HEK293T (cell line): ENCODE data around the gene VPS37B.

Experiments used
- BHLHE40 ChIP-seq: fragments of 450-650 bp; IDR thresholded peaks from 2 replicates; pipeline ENCODE4 v1.6.1; 2016; ENCODE audit warnings: mild to moderate bottlenecking, moderate library complexity, borderline replicate concordance
- CTBP1 ChIP-seq: fragments of 450-650 bp; IDR thresholded peaks from 2 replicates; pipeline ENCODE4 v1.6.1; 2016; ENCODE audit warnings: borderline replicate concordance
- ELF4 ChIP-seq: fragments of 450-650 bp; IDR thresholded peaks from 2 replicates; pipeline ENCODE4 v1.6.1; 2017; ENCODE audit warnings: antibody characterized with exemption
- FOXK2 ChIP-seq: fragments of 450-650 bp; IDR thresholded peaks from 2 replicates; pipeline ENCODE4 v1.6.1; 2016; ENCODE audit warnings: mild to moderate bottlenecking
- FOXM1 ChIP-seq: fragments of 450-650 bp; IDR thresholded peaks from 2 replicates; pipeline ENCODE4 v1.6.1; 2017; ENCODE audit warnings: mild to moderate bottlenecking, borderline replicate concordance
- HDGF ChIP-seq: fragments of 450-650 bp; IDR thresholded peaks from 2 replicates; pipeline ENCODE4 v1.6.1; 2017; ENCODE audit warnings: antibody characterized with exemption, borderline replicate concordance
- LEF1 ChIP-seq: fragments of 450-650 bp; IDR thresholded peaks from 2 replicates; pipeline ENCODE4 v1.6.1; 2017; ENCODE audit warnings: mild to moderate bottlenecking, borderline replicate concordance
- NFRKB ChIP-seq: fragments of 450-650 bp; IDR thresholded peaks from 2 replicates; pipeline ENCODE4 v1.6.1; 2016; ENCODE audit warnings: mild to moderate bottlenecking, moderate library complexity
- SUZ12 ChIP-seq: fragments of 450-650 bp; IDR thresholded peaks from 2 replicates; pipeline ENCODE4 v1.6.1; 2016; ENCODE audit warnings: mild to moderate bottlenecking
- ZNF384 ChIP-seq: fragments of 450-650 bp; IDR thresholded peaks from 2 replicates; pipeline ENCODE4 v1.6.1; 2016

DNA sequence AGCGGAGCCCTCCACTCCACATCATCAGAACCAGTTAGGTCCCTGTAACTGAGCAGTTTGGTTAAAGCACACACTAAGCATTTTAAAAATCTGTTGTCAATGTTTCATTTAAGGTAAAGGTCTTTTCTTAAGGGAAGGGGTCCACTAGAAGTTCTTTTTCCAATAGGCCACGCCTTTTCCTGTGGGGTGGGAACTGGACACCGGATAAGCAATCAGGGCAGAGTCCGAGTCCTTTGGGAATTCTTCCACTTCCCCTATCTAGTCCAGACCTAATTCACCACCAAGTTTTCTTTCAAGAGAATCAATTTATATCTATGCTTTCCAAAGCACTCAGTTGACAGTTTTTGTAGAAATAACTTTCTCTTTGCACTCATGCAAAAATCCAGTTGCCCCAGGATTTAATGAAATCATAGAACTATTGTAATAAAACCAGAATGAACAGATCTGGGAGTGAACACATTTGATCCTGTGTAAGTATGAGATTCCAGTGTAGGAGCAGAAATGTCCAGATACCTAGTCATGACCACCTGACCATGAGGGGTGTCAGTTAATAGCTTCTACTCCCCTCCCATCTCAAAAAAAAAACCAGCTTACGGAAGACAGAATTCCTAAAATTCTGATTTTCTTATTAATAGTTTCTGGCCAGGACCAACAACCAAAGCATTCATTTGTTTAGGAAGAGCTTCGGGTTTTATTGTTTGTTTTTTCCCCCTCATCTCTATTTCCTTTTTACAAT is 11.7 kb downstream of the VPS37B start:
- TF ChIP-seq CTBP1, result no peak
- TF ChIP-seq ELF4, result no peak
- TF ChIP-seq NFRKB, result no peak
- TF ChIP-seq FOXK2, result no peak
- TF ChIP-seq FOXM1, result no peak
- TF ChIP-seq SUZ12, result no peak
- no peak for TF ChIP-seq HDGF
- no peak for TF ChIP-seq ZNF384
- TF ChIP-seq BHLHE40, result no peak
- no peak for TF ChIP-seq LEF1
